GM12801 (cell line): ENCODE data around the gene RAB5A.

Source experiments
- TF ChIP-seq, protein P1 (sequence below): IDR thresholded peaks from one replicate; pipeline ENCODE4 v1.5.1; 2011; ENCODE audit warnings: control low read depth; ENCODE audit not compliant: insufficient read length; ENCODE audit errors: extremely low read depth

Gene RAB5A

GRCh38 chr3:19972054-19972453, 25.2 kb downstream of the RAB5A start:
- TF ChIP-seq, protein P1, sequence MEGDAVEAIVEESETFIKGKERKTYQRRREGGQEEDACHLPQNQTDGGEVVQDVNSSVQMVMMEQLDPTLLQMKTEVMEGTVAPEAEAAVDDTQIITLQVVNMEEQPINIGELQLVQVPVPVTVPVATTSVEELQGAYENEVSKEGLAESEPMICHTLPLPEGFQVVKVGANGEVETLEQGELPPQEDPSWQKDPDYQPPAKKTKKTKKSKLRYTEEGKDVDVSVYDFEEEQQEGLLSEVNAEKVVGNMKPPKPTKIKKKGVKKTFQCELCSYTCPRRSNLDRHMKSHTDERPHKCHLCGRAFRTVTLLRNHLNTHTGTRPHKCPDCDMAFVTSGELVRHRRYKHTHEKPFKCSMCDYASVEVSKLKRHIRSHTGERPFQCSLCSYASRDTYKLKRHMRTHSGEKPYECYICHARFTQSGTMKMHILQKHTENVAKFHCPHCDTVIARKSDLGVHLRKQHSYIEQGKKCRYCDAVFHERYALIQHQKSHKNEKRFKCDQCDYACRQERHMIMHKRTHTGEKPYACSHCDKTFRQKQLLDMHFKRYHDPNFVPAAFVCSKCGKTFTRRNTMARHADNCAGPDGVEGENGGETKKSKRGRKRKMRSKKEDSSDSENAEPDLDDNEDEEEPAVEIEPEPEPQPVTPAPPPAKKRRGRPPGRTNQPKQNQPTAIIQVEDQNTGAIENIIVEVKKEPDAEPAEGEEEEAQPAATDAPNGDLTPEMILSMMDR: no peak

GRCh38 chr3:19994796-19995195, 47.9 kb downstream of the RAB5A start:
- TF ChIP-seq, protein P1: no peak

- TF ChIP-seq, protein P1: no peak
Measured at GRCh38 chr3:19997502-19997901, 50.6 kb downstream of the RAB5A start.

DNA sequence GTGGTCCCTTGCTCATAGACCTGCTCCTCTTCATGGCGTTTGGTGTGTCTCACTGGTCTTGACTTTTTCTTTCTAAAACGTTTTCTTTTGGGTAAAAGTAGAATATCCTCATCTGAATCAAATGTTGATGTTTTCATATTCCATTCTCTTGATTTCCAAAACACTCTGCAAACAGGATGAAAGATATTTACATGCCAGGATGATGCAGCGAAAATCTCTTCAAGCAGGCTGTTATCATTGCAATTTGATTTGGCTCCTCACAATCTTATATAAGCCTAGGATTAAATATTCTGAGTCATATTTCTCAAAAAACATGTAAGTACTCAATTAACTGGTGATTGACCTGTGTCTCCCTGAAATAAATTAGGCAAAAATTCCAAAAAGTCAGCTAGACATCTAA, 55.0 kb downstream of the RAB5A start:
- TF ChIP-seq, protein P1: no peak

- TF ChIP-seq, protein P1: no peak
Measured at GRCh38 chr3:20007960-20008359, 61.1 kb downstream of the RAB5A start.

DNA sequence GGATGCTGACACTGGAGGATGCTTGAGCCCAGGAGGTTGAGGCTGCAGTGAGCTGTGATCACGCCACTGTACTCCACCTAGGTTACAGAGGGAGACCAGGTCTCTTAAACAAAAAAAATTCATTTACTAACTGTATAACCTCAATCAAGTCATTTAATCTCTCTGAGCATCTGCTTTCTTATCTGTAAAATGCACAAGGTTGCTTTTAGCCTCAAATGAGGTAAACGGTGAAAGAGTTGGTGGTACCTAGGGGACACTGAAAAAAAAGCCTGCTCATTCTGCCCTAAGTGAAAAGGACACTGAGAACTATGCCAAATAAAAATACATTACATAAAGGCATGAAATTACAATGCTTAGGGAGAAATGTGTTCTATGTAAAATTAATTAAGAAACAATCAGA, 61.7 kb downstream of the RAB5A start:
- TF ChIP-seq, protein P1: no peak

- TF ChIP-seq, protein P1: no peak
Measured at GRCh38 chr3:20012164-20012563, 65.3 kb downstream of the RAB5A start, which contains the start of gene PP2D1. PP2D1 (minus strand) TSS chr3:20012264; CDS start chr3:20012072, 192 bp downstream.

GRCh38 chr3:20013396-20013795, 66.5 kb downstream of the RAB5A start:
- TF ChIP-seq, protein P1: no peak
